HG03039 (cell line): ENCODE results near the gene LTV1.
"Not testable (repeated sequence)": the region's sequence is repeated elsewhere in the genome, so short reads cannot be mapped to it uniquely, and the experiment has no call there.

Experiments
- ATAC-seq: cut with Tn5 transposase; IDR thresholded peaks from one replicate; pipeline ENCODE4 v1.9.1; 2021; ENCODE audit warnings: mild to moderate bottlenecking, moderate library complexity; ENCODE audit not compliant: unreplicated experiment

Gene LTV1, protein sequence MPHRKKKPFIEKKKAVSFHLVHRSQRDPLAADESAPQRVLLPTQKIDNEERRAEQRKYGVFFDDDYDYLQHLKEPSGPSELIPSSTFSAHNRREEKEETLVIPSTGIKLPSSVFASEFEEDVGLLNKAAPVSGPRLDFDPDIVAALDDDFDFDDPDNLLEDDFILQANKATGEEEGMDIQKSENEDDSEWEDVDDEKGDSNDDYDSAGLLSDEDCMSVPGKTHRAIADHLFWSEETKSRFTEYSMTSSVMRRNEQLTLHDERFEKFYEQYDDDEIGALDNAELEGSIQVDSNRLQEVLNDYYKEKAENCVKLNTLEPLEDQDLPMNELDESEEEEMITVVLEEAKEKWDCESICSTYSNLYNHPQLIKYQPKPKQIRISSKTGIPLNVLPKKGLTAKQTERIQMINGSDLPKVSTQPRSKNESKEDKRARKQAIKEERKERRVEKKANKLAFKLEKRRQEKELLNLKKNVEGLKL

DNA sequence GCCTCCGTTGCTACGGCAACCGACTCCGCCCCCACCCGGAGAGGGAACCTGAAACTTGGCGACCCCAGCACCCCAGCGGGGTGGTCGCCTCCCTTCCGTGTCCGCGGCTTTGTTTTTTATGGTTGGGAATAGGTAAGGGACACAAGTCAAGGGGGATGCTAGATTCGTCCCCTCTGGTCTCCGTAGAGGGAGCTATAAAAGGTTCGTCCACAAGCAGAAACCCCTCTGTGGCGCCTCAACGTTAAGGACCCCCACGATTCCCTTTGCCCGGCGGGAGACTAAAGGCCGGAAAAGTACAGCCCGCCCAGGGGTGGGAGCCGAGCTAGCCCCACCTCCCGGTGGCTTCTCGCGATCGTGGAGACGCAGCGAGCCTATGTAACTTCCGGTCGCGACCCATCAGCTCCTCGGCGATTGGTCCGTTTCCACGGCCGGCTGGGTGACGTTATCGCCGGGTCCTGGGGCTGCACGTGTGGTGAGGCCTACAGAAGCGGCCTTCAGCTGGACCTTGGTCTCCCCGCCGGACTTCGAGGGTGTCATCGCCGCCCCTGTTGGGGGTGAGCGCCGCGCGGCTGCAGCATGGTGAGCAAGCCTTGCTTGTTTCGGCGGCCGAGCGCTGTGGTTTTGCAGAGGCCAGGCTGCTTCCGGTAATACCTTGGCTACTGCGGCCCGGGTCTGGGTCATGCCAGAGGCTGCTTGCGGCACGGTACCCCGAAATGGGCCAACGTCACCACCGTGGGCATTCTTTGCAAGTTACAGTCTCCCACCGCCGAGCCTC, at the start of gene LTV1:
TSS of gene LTV1 (plus strand) at position 437 of the 775 bp plus-strand sequence. CDS start at position 577, 140 bp downstream.
- ATAC-seq, result peak; percentile 100

GRCh38 chr6:143796551-143796950, 46.6 kb upstream of the LTV1 start:
- not testable (repeated sequence) for ATAC-seq

DNA sequence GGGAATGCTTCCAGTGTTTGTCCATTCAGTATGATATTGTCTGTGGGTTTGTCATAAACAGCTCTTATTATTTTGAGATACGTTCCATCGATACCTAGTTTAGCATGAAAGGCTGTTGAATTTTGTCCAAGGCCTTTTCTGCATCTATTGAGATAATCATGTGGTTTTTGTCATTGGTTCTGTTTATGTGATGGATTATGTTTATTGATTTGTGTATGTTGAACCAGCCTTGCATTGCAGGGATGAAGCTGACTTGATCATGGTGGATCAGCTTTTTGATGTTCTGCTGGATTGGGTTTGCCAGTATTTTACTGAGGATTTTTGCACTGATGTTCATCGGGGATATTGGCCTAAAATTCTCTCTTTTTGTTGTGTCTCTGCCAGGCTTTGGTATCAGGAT, 44.7 kb upstream of the LTV1 start:
- not testable (repeated sequence) for ATAC-seq

GRCh38 chr6:143802833-143803565, 40.1 kb upstream of the LTV1 start:
- ATAC-seq, result no peak

DNA sequence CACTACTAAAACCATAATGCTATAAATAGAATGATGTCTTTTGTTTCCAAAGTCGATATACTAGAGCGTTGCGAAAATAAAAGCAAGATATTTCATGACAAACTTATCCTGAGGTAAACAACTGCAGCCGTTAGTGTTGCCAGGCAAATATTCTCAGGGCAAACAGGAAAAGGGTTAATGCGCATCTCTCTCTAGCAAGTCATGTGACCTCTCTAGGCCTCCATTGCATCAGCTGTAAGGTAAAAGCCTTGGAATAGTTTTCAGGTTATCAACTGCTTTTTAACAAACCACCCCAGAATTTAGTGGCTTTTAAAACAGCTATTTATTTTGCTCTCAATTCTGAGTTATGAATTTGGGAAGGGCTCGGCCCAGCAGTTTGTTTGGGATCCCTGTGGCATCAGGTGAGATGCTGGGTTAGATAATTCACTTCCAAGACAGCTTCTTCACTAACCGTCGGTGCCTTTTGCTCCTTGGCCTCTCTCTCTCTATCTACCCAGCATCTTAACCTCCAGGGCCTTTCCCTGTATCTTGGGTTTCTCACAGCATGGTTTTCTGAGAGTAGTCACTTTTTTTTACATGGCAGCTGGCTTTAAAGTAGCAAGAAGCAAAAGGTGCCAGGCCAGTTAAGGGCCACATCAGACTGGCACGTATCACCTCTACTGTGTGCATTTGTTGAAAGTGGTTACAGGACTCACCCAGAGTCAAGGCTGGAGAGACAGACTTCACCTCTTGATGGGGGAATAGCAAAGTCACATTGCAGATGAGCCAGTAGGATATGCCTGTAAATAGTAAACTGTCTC, 39.2 kb upstream of the LTV1 start:
- ATAC-seq, result no peak

GRCh38 chr6:143804835-143805239, 38.3 kb upstream of the LTV1 start:
- ATAC-seq, result no peak

DNA sequence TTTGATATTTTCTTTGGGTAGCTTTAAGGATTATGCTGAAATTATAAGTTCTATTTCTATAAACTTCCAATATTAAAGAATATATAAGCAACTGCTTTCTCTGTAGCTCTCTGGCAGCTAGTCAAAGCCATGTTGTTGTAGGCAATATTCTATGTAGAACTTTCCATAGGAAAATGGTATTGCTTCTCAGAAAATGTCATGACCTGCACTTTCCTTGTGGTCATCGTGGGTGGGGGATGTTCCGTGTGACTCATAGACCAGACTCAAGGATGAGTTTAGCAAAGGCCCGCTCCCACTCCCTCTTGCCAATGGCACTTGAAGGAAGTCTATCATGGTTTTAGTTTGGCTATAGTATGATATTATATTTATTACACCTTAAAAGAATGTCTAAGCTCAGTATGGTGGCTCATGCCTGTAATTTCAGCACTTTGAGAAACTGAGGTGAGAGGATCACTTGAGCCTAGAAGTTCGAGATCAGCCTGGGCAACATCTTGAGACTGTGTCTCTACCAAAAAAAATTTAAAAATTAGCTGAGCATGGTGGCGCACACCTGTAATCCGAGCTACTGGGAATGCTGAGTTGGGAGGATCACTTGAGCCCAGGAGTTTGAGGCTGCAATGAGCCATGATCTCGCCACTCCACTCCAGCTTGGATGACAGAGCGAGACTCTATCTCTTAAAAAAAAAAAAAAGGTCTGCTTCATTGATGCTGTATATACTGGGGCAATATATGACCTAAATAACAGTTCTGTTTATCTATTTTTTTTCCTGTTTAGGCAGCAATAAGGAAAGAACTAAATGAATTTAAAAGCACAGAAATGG, 36.6 kb upstream of the LTV1 start:
- no peak for ATAC-seq

GRCh38 chr6:143807103-143807772, 35.9 kb upstream of the LTV1 start:
- ATAC-seq, result no peak

DNA sequence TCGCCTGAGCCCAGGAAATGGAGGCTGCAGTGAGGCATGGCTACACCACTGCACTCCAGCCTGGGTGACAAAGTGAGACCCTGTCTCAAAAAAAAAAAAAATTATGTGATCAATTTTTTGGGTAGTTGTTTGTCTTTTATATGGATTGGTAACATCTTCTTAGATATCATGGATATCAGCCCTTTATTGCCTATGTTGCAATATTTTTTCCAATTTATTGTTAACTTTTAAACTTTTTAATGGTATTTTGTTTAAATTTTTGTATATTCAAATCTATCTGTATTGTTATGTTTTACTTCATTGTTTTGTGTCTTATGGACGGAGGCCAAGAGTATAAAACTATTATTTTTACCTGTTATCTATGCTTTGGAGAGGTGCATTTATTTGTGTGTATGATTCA, 32.4 kb upstream of the LTV1 start:
- ATAC-seq, result no peak

GRCh38 chr6:143811501-143812157, 31.5 kb upstream of the LTV1 start:
- ATAC-seq, result no peak

- ATAC-seq, result no peak
These were observed 25.5 kb upstream of the LTV1 start for GRCh38 chr6:143817621-143818020.

DNA sequence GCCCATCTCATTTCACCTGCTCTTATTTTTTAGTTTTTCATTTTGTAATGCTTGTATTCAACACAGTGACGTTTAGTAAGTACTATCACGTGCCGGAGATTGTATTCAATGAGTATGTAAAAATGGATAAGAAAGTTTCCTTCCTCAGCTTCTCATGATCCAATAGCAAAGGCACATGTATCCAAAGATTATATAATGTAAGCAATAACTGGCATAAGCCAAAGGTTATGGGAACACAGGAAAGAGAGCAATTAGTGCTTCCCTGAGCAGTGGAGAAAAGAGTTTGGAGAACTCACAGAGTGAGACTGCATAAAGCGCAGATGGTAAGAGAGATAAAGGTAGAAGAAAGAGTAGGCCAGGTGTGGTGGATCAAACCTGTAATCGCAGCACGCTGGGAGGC, 21.8 kb upstream of the LTV1 start:
- no peak for ATAC-seq

DNA sequence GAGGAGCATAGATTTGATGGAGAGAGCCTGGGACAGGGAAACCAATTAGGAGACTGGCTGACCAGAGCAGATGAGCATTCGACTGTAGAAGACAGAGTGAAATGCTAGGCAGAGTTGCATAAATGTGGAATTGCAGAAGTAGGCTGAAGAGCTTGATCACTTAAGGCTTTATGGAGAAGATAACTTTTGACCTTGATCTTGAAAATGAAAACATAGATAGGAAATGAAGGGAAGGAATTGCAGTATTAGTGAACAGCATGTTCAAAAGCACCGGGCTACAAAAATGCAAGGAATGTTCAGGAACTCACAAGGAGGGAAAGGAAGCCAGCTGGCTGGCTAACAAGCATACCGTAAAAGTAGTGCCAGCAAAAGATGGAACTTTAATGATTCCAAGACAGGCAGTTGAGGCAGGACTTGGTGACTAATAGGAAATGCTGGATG, 20.5 kb upstream of the LTV1 start:
- no peak for ATAC-seq

DNA sequence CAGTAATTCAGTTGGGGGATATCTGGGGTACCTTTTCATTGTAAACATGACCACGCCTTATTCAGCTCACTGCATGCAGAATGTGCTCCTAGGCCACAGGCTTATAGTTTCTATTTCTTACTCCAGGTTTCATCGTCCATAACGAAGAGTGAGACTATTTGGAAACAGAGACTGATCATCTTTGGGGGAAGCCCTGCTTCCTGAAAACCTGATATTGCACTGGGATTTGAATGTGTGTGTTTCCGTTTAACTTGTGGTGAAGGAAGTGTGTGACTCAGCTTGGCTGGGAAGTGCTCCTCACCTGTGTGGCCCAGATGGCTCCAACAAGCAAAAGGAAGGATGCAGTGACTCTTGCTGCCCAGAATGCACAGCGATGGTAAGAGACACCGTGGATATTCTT, 19.6 kb upstream of the LTV1 start:
- ATAC-seq, result no peak

DNA sequence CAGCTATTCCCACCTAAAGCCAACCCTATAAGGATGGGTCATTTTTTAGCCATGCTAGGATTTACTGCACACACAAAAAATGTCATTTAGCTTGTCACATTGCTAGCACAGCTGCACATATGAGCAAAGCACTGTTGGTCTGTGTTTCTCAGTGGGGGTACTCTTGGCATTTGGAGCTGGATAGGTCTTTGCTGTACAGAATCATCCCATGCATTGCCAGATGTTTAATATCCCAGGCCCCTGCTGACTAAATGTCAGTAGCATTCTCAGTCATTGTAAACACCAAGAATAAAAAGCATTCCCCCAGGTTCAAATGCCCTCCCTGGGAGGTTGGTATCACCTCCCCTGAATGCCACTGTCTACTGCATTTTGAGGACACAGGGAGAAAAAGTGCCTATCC, 14.6 kb upstream of the LTV1 start:
- no peak for ATAC-seq

GRCh38 chr6:143836150-143836549, 7.0 kb upstream of the LTV1 start:
- no peak for ATAC-seq

DNA sequence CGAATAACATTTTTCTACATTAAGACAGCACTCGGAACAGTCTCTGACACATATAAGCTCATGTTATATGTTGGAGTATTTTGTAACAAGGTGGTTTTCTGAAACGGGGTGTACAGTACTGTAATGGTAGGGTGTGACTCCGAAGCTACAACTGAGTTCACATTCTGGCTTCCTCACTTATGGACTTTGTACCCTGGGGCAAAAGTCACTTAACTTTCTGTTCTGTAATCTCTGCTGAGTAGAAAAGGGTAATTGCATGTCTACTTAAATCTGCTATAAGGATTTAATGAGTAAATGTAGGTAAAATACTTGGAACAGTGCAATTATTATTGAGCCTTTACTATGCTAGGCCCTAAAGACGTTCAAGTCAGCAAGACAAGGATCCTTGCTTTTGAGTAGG, 4.7 kb upstream of the LTV1 start:
- no peak for ATAC-seq

DNA sequence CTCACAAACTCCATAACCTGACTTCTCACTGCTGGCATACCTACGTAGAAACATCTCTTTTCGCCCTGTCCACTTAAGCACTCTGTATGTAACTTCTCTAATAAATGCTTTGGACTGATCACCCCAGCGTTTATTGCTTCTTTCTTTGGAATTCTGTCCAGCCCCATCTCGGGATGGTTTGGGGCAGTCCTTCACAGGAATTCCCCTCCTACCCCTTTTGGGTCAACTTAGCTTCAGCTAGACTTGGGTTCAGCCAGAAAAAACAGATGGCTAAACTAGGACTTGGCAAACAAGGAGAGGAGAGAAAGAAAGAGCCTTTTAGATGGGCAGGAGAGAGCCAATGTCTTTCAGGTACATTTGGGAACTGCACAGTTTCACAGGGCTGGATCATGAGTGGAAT, 3.9 kb upstream of the LTV1 start:
- no peak for ATAC-seq
